K562 (cell line): ENCODE measurements around the gene ZBTB14. TPM values are rescaled to one million over a fixed set of nuclear protein-coding genes. Genes with fewer than 3 reads are reported as not detected.

Experiments used
- ATAC-seq: fragments of 200-7000 bp; cut with Tn5 transposase; 3 replicates; pipeline ENCODE4 v1.9.1; 2020; ENCODE audit warnings: moderate library complexity
- BruUV-seq: library from RNA; stranded (reverse); fragments of 400-500 nt; replicated peaks from 2 replicates; lab custom pipeline; 2021; lab: Mats Ljungman, UMichigan
- CTCF ChIA-PET: fragments of 300-600 bp; formaldehyde crosslinking; extraction: SDS; loops from one replicate; lab custom pipeline; 2021; ENCODE audit warnings: low intra/inter-chr PET ratio; lab: Yijun Ruan, JAX
- POLR2A ChIA-PET: fragments of 300-600, 350-650 bp; sonication (Branson Sonifier 250); formaldehyde crosslinking; extraction: SDS; loops from one replicate; lab custom pipeline; 2021; ENCODE audit warnings: antibody characterized with exemption, inconsistent platforms; lab: Yijun Ruan, JAX
- DNase-seq, 4 experiments: peaks; one replicate each; pipeline versions ENCODE4 v3.0.0 to v3.0.0-alpha.2; 2011 to 2018; ENCODE audit warnings: low spot score in 3 of 4, mixed read lengths in 3 of 4; ENCODE audit errors: extremely low read depth in 1 of 4
- FAIRE-seq: peaks from 2 replicates; lab custom pipeline; 2011; peaks lifted over from hg19 to GRCh38; lab: Jason Lieb, UNC
- H2AFZ ChIP-seq: 2 replicates; pipeline ENCODE4 v1.6.0; 2011; ENCODE audit warnings: low read depth, low read length, control low read depth, inconsistent platforms
- H3K27ac ChIP-seq: fragments of 200-600 bp; 3 replicates; pipeline ENCODE4 v1.8.0; 2011; ENCODE audit warnings: low read depth, mild to moderate bottlenecking, control low read depth, inconsistent platforms, low read length, moderate library complexity, mixed read lengths; ENCODE audit errors: extremely low read depth
- H3K27me3 ChIP-seq, 2 experiments: fragments of 300-600 bp in 1 of 2; 2 replicates in 1 of 2; 3 replicates in 1 of 2; pipeline versions ENCODE4 v1.6.0 to v1.8.0; 2011; ENCODE audit warnings: inconsistent platforms in 2 of 2, low read length in 2 of 2, mild to moderate bottlenecking in 1 of 2, mixed read lengths in 1 of 2, moderate library complexity in 1 of 2; ENCODE audit not compliant: control insufficient read depth in 2 of 2, insufficient read depth in 2 of 2
- H3K36me3 ChIP-seq: fragments of 300-600 bp; 3 replicates; pipeline ENCODE4 v1.8.0; 2011; ENCODE audit warnings: mild to moderate bottlenecking, low read length, inconsistent platforms; ENCODE audit not compliant: control insufficient read depth, insufficient read depth
- H3K4me1 ChIP-seq, 2 experiments: fragments of 200-600 bp in 1 of 2; replicated peaks in 1 of 2; 2 replicates in 1 of 2; 3 replicates in 1 of 2; pipeline versions ENCODE4 v1.5.1 to v1.8.0; 2011; ENCODE audit warnings: inconsistent platforms in 2 of 2, low read length in 2 of 2, mild to moderate bottlenecking in 1 of 2, mixed read lengths in 1 of 2, moderate library complexity in 1 of 2; ENCODE audit not compliant: control insufficient read depth in 2 of 2, insufficient read depth in 2 of 2
- H3K4me2 ChIP-seq: 2 replicates; pipeline ENCODE4 v1.6.1; 2011; ENCODE audit warnings: low read length, control low read depth, inconsistent platforms, mixed read lengths; ENCODE audit not compliant: insufficient read depth
- H3K4me3 ChIP-seq: fragments of 200-600 bp; sonication (generic), shearing (Covaris generic); 2 replicates; pipeline ENCODE4 v1.5.1; 2016; ENCODE audit warnings: control low read depth, inconsistent platforms
- H3K79me2 ChIP-seq: fragments of 200-600 bp; 3 replicates; pipeline ENCODE4 v1.8.0; 2011; ENCODE audit warnings: low read length, inconsistent platforms; ENCODE audit not compliant: control insufficient read depth, insufficient read depth
- H3K9ac ChIP-seq, 2 experiments: 2 replicates each; pipeline versions ENCODE4 v1.6.0 to v1.6.1; 2011; ENCODE audit warnings: low read depth in 2 of 2, low read length in 2 of 2, control low read depth in 1 of 2, inconsistent platforms in 1 of 2, mild to moderate bottlenecking in 1 of 2, mixed read lengths in 1 of 2; ENCODE audit not compliant: insufficient read depth in 1 of 2
- H3K9me1 ChIP-seq: one replicate; pipeline ENCODE4 v1.6.0; 2011; ENCODE audit warnings: inconsistent platforms, mild to moderate bottlenecking, low read length, moderate library complexity; ENCODE audit not compliant: control insufficient read depth, insufficient read depth
- H3K9me3 ChIP-seq: replicated peaks from 2 replicates; pipeline ENCODE4 v1.5.1; 2011; ENCODE audit warnings: low read depth, low read length, inconsistent platforms; ENCODE audit not compliant: control insufficient read depth, insufficient read depth
- H4K20me1 ChIP-seq: replicated peaks from 2 replicates; pipeline ENCODE4 v1.6.1; 2011; ENCODE audit warnings: low read length, inconsistent platforms, mixed read lengths; ENCODE audit not compliant: control insufficient read depth, insufficient read depth
- CREM ChIP-seq: IDR thresholded peaks from 2 replicates; pipeline ENCODE4 v1.6.1; 2014; ENCODE audit warnings: antibody characterized with exemption, low read depth
- MTF1 ChIP-seq: fragments of 250-450 bp; sonication (Bioruptor Pico); IDR thresholded peaks from 2 replicates; pipeline ENCODE4 v1.9.0; 2021; ENCODE audit warnings: moderate library complexity, mild to moderate bottlenecking, inconsistent platforms, borderline replicate concordance
- NUFIP1 ChIP-seq: fragments of 450-650 bp; IDR thresholded peaks from 2 replicates; pipeline ENCODE4 v1.6.1; 2018; ENCODE audit not compliant: partially characterized antibody
- PHB2 ChIP-seq: fragments of 450-650 bp; IDR thresholded peaks from 2 replicates; pipeline ENCODE4 v1.6.1; 2017; ENCODE audit warnings: low read depth
- PTBP1 ChIP-seq: fragments of 200-400 bp; formaldehyde crosslinking; IDR thresholded peaks from 2 replicates; pipeline ENCODE4 v1.6.1; 2017; ENCODE audit warnings: low read depth, low read length
- SMAD3 ChIP-seq: fragments of 450-650 bp; formaldehyde crosslinking; conservative IDR thresholded peaks from 2 replicates; pipeline ENCODE4 v1.4.0; 2020; ENCODE audit warnings: mild to moderate bottlenecking
- SRF ChIP-seq, 2 experiments: fragments of 250-450, 450-650 bp in 1 of 2; sonication (Bioruptor Pico) in 1 of 2; sonication (generic) in 1 of 2; formaldehyde crosslinking; IDR thresholded peaks; 2 replicates each; pipeline versions ENCODE4 v1.5.0 to v1.5.1; 2020 to 2022; ENCODE audit warnings: mild to moderate bottlenecking in 1 of 2, missing genetic modification reagents in 1 of 2
- TAF9B ChIP-seq: fragments of 450-650 bp; IDR thresholded peaks from 2 replicates; pipeline ENCODE4 v1.6.1; 2018; ENCODE audit warnings: mild to moderate bottlenecking; ENCODE audit not compliant: partially characterized antibody
- YY1 ChIP-seq, 3 experiments: IDR thresholded peaks; 2 replicates each; pipeline ENCODE4 v1.6.1; 2011; ENCODE audit warnings: low read length in 2 of 3, mild to moderate bottlenecking in 2 of 3, moderate library complexity in 2 of 3, borderline replicate concordance in 1 of 3, control low read depth in 1 of 3, low read depth in 1 of 3; ENCODE audit not compliant: insufficient read depth in 3 of 3, insufficient replicate concordance in 2 of 3, control insufficient read depth in 1 of 3, insufficient read length in 1 of 3; ENCODE audit errors: extremely low read depth in 1 of 3
- WGBS: fragments of 100-300 bp; shearing (Covaris generic); methylation state at CpG from one replicate; pipeline ENCODE4 v1.1.6; 2016; ENCODE audit warnings: low coverage, mixed read lengths; ENCODE audit not compliant: insufficient coverage; ENCODE audit errors: missing lambda C conversion rate; 5-methylcytosine and 5-hydroxymethylcytosine counted together
- in situ Hi-C: fragments of 300-500 bp; cut with MboI; formaldehyde crosslinking; loops from 4 replicates; pipeline ENCODE4 v1.15.0; 2018; ENCODE audit warnings: inconsistent platforms, mixed read lengths
- intact Hi-C: fragments of 100-400 bp; cut with micrococcal nuclease; formaldehyde crosslinking; loops from 2 replicates; pipeline ENCODE4 v1.14.2; 2022
- polyA plus RNA-seq, 8 experiments: library from polyadenylated mRNA; depleted of rRNA in 4 of 8; stranded (reverse) in 5 of 8; unstranded in 3 of 8; fragments of >200 nt; fragmentation: Nextera tagmentation in 2 of 8; fragmentation: Illumina TruSeq in 1 of 8; extraction: Ambion mirVana in 2 of 8; extraction: Trizol in 1 of 8; gene quantifications; 2 replicates each; pipeline versions ENCODE4 v1.2.1 to v1.2.3, GENCODE V29; 2011 to 2014; ENCODE audit warnings: inconsistent platforms in 1 of 8, missing spikeins in 1 of 8
- total RNA-seq, 7 experiments: library from RNA; depleted of rRNA in 6 of 7; stranded (reverse); fragments of >200 nt in 6 of 7; fragmentation: Illumina TruSeq in 2 of 7; extraction: Trizol in 2 of 7; gene quantifications; 2 replicates each; pipeline versions ENCODE4 v1.2.1 to v1.2.3, GENCODE V29; 2011 to 2021; ENCODE audit warnings: low replicate concordance in 1 of 7
- TF ChIP-seq, protein P1 (sequence below): IDR thresholded peaks from 2 replicates; pipeline ENCODE4 v1.6.1; 2016; ENCODE audit warnings: missing genetic modification characterization, missing compliant biosample characterization
- TF ChIP-seq, protein P2 (sequence below): fragments of 450-650 bp; IDR thresholded peaks from 2 replicates; pipeline ENCODE4 v1.6.1; 2016

Gene ZBTB14
- total and polyA plus RNA-seq, 9 of the 15 experiments (the other 6 are each of a cell fraction or from before 2014, with no cell fraction given) = 2.8 to 12.6 (median 9.0) TPM

DNA sequence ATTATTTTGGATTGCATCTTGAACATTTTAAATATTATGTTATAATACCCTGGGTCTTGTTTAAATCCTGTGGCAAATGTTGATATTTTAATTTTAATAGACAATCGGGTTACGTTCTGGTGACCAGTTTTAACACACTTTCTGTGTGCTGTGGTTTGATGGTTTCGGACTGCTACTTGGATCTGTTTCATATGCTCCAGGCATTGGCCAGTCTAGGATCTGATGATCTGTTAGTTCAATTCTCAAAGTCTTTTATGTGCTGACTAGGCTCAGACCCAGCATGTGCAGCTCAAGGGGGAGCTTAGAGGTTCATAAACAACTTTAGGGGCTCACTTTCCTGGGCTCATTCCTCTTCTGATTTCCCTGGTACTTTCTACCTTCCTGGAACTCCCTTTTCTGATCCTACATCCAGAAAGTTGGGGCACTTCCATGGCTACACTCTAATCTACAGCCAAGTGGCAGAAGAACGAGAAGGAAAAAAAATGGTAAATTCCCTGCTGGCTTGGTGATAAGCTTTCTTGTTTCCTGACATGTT is 5.0 kb upstream of the ZBTB14 start (continued):
- TF ChIP-seq, protein P1, sequence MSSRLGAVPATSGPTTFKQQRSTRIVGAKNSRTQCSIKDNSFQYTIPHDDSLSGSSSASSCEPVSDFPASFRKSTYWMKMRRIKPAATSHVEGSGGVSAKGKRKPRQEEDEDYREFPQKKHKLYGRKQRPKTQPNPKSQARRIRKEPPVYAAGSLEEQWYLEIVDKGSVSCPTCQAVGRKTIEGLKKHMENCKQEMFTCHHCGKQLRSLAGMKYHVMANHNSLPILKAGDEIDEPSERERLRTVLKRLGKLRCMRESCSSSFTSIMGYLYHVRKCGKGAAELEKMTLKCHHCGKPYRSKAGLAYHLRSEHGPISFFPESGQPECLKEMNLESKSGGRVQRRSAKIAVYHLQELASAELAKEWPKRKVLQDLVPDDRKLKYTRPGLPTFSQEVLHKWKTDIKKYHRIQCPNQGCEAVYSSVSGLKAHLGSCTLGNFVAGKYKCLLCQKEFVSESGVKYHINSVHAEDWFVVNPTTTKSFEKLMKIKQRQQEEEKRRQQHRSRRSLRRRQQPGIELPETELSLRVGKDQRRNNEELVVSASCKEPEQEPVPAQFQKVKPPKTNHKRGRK (tag) = no peak
- no peak for TF ChIP-seq SRF (CRISPR knock-in tag; IDR thresholded peaks at IDR 0.05)
- TF ChIP-seq, all 486 proteins: peak for 0

DNA sequence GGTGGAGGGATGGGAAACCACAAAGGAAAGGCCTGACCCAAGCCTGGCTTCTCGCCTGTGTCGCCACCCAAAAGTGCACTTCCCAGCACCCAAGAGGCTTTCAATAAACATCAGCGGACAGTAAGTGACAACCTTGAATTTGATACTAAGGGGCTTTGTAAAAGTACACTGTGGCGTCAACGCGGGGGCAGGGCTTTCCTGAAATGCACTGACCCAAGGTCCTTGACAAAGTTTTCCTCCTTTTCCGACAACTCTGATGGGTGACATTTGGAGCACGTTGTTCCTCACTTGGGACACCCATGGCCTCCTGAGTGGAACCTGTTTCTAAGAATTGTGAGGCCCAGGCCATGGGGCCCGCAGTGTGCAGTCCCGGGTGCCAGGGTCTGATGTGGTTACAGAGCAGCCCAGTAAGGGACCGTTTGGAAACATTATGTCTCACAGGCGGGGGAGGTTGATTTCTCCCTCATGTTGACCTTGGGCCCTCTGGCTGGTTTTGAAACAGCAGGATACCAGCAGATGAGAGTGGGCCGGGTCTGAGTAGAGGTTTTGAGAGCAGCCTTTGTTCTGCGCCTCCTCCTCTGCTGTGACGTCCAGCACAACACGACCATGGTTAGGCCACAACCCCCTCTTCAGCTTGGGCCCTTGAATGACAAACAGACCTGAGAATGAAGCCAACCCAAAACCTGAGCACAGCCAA is 2.8 kb upstream of the ZBTB14 start:
- H3K4me1 ChIP-seq = peaks cover 5 to 19% of the 10 kb centered on the region in 2 experiments; a peak in 3 of 5 replicates
- ChIA-PET CTCF (no interaction called here), POLR2A (interaction anchor here (0.6 kb wide), 1 partner anchor 1832 kb away, joined by 3 read pairs; no protein-coding TSS in a partner anchor)
- H3K27me3 ChIP-seq = no peaks in the 10 kb centered on the region
- peak overlapping the region; percentile 98 for H2AFZ ChIP-seq
- H3K4me3 ChIP-seq = no peak overlapping the region
- ATAC-seq (no peak), DNase-seq (peak in 3 of 4 experiments; percentile 14 to 49 (median 17)), FAIRE-seq (no peak)
- TF ChIP-seq SMAD3 (CRISPR knock-in tag) (no peak), TAF9B (no peak), MTF1 (CRISPR knock-in tag) (no peak), NUFIP1 (no peak), CREM (peak; percentile 35; the same call in 1 of the 2 replicates), YY1 (IDR thresholded peaks at IDR 0.05; ENCODE audit: borderline replicate concordance in 1 of 3, control insufficient read depth in 1 of 3, extremely low read depth in 1 of 3, insufficient read depth in 3 of 3, insufficient read length in 1 of 3, insufficient replicate concordance in 2 of 3, low read depth in 1 of 3, low read length in 2 of 3) (peak in 1 of 3 experiments; percentile 19), PTBP1 (no peak), PHB2 (no peak)
- TF ChIP-seq, protein P2, sequence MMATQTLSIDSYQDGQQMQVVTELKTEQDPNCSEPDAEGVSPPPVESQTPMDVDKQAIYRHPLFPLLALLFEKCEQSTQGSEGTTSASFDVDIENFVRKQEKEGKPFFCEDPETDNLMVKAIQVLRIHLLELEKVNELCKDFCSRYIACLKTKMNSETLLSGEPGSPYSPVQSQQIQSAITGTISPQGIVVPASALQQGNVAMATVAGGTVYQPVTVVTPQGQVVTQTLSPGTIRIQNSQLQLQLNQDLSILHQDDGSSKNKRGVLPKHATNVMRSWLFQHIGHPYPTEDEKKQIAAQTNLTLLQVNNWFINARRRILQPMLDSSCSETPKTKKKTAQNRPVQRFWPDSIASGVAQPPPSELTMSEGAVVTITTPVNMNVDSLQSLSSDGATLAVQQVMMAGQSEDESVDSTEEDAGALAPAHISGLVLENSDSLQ = no peak
- intact Hi-C loops = loop anchor here (10.0 kb wide), 2 partner anchors 1386 to 1436 kb away; no protein-coding TSS in a partner anchor
- H4K20me1 ChIP-seq = no peaks in the 10 kb centered on the region
- no peak overlapping the region for H3K9ac ChIP-seq
- H3K4me2 ChIP-seq = no peak overlapping the region
- H3K36me3 ChIP-seq = no peaks in the 10 kb centered on the region
- peaks cover 10% of the 10 kb centered on the region; the same call in 2 of the 3 replicates for H3K79me2 ChIP-seq
- no peaks in the 10 kb centered on the region for H3K9me3 ChIP-seq
- BruUV-seq = no TSS peak
- in situ Hi-C loops = loop anchor here (25.0 kb wide), 1 partner anchor 1439 kb away; the partner anchor contains the start of gene ARHGAP28
- H3K9me1 ChIP-seq = no peaks in the 10 kb centered on the region
- 57% methylated on average over 16 of the region's 16 CpGs for WGBS
- no peak overlapping the region for H3K27ac ChIP-seq
